SK-N-MC (cell line): ENCODE data around the gene C19orf67.

ENCODE experiments used
- EZH2 ChIP-seq: fragments of 200-600 bp; sonication (generic); IDR thresholded peaks from one replicate; pipeline ENCODE4 v1.6.1; 2017; ENCODE audit warnings: antibody characterized with exemption
- POLR2AphosphoS5 ChIP-seq: IDR thresholded peaks from 2 replicates; pipeline ENCODE4 v1.6.1; 2012; ENCODE audit warnings: mild to moderate bottlenecking, low read depth, low read length, borderline replicate concordance

DNA sequence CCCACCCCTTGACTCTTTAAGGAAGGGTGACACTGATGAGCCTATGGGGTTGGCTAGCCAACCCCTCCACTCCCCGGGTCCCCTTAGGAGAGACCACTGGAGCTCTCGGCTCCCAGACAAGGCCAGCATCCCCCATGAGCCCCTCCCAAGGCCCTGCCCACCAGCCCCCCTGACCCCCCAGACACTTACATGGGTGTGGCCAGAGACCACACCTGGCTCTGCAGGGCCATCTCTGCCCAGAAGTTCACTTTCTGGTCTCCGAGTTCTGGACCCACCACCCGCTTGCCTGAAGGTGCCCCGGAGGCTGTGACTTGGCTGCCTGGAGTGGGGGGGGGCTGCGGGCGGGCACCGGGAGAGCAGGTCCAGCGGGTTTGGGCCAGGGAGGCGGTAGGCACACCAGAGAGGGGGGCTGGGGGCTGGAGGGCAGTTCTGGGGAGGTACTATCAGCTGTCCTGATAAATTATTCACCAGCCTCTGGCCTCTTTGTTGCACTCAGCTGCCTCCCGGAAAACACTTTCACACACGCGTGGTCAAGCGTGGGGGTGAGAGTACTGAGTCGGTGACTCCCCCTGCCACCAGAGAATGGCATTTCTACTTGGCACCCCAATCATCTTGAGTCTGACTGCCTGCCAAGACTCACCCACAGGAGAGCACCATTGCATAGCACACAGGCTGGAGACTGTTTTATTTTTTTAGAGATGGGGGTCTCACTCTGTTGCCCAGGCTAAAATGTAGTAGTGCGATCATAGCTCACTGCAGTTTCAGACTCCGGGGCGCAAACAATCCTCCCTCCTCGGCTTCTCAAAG, 23.6 kb downstream of the C19orf67 start, which contains the start of gene PALM3:
- TF ChIP-seq EZH2 (no peak), POLR2AphosphoS5 (no peak)
